Neuronal stem cell (in vitro differentiated cells): ENCODE results near the gene SLBP. TPM values are rescaled to one million over a fixed set of nuclear protein-coding genes. Genes with fewer than 3 reads are reported as not detected.
A peak's percentile ranks its signal among the peaks of the same experiment; 100 is the strongest.

Experiments used
- DNase-seq: peaks from one replicate; pipeline ENCODE4 v3.0.0-alpha.2; 2013; ENCODE audit warnings: low spot score
- H2AFZ ChIP-seq: one replicate; pipeline ENCODE4 v1.6.1; 2013; ENCODE audit warnings: mild to moderate bottlenecking, low read length, inconsistent platforms
- H2AK5ac ChIP-seq: 2 replicates; pipeline ENCODE4 v1.6.1; 2013; ENCODE audit warnings: low read depth, mild to moderate bottlenecking, inconsistent platforms, low read length, moderate library complexity, mixed read lengths
- H2BK120ac ChIP-seq: 2 replicates; pipeline ENCODE4 v1.6.1; 2013; ENCODE audit warnings: low read depth, mild to moderate bottlenecking, inconsistent platforms, low read length, moderate library complexity, mixed read lengths
- H2BK12ac ChIP-seq: one replicate; pipeline ENCODE4 v1.6.1; 2013; ENCODE audit warnings: low read length, inconsistent platforms
- H2BK15ac ChIP-seq: 2 replicates; pipeline ENCODE4 v1.6.1; 2013; ENCODE audit warnings: mild to moderate bottlenecking, low read length, inconsistent platforms, mixed read lengths
- H2BK5ac ChIP-seq: one replicate; pipeline ENCODE4 v1.6.1; 2013; ENCODE audit warnings: inconsistent platforms, mild to moderate bottlenecking, low read length, moderate library complexity
- H3K14ac ChIP-seq: one replicate; pipeline ENCODE4 v1.6.1; 2013; ENCODE audit warnings: low read length, inconsistent platforms
- H3K18ac ChIP-seq: 2 replicates; pipeline ENCODE4 v1.6.1; 2013; ENCODE audit warnings: low read length, inconsistent platforms
- H3K23ac ChIP-seq: 2 replicates; pipeline ENCODE4 v1.6.1; 2013; ENCODE audit warnings: low read depth, mild to moderate bottlenecking, mixed read lengths, low read length, inconsistent platforms; ENCODE audit not compliant: poor library complexity
- H3K27ac ChIP-seq: replicated peaks from 3 replicates; pipeline ENCODE4 v1.5.1; 2013; ENCODE audit warnings: low read length, inconsistent platforms
- H3K27me3 ChIP-seq, 3 experiments: 2 replicates each; pipeline ENCODE4 v1.6.1; 2013; ENCODE audit warnings: low read length in 3 of 3, mild to moderate bottlenecking in 2 of 3, inconsistent platforms in 1 of 3, low read depth in 1 of 3, mixed read lengths in 1 of 3, moderate library complexity in 1 of 3; ENCODE audit not compliant: control insufficient read depth in 3 of 3, insufficient read depth in 3 of 3
- H3K36me3 ChIP-seq, 2 donors: replicated peaks in 1 of 2; 2 replicates each; pipeline ENCODE4 v1.6.1; 2013; ENCODE audit warnings: low read length in 2 of 2; ENCODE audit not compliant: control insufficient read depth in 2 of 2, insufficient read depth in 2 of 2
- H3K4ac ChIP-seq: 2 replicates; pipeline ENCODE4 v1.6.1; 2013; ENCODE audit warnings: inconsistent platforms, mild to moderate bottlenecking, low read length, moderate library complexity
- H3K4me1 ChIP-seq, 2 donors: 1 replicate in 1 of 2; 2 replicates in 1 of 2; pipeline ENCODE4 v1.6.1; 2013; ENCODE audit warnings: low read length in 2 of 2, low read depth in 1 of 2; ENCODE audit not compliant: control insufficient read depth in 2 of 2, insufficient read depth in 1 of 2
- H3K4me2 ChIP-seq: one replicate; pipeline ENCODE4 v1.6.1; 2013; ENCODE audit warnings: mild to moderate bottlenecking, low read length, inconsistent platforms; ENCODE audit not compliant: insufficient read depth, poor library complexity, severe bottlenecking
- H3K4me3 ChIP-seq, 2 donors: 2 replicates each; pipeline ENCODE4 v1.5.1; 2013; ENCODE audit warnings: low read length in 2 of 2, mild to moderate bottlenecking in 2 of 2, inconsistent platforms in 1 of 2, moderate library complexity in 1 of 2
- H3K79me1 ChIP-seq: one replicate; pipeline ENCODE4 v1.6.1; 2013; ENCODE audit warnings: low read depth, mild to moderate bottlenecking, inconsistent platforms, low read length, moderate library complexity
- H3K9ac ChIP-seq: one replicate; pipeline ENCODE4 v1.6.1; 2013; ENCODE audit warnings: mild to moderate bottlenecking, low read depth, low read length, inconsistent platforms; ENCODE audit not compliant: poor library complexity
- H3K9me3 ChIP-seq, 2 donors: replicated peaks in 1 of 2; 2 replicates each; pipeline versions ENCODE3 to v1.6.1; 2013; ENCODE audit warnings: low read length in 2 of 2, mild to moderate bottlenecking in 2 of 2, inconsistent platforms in 1 of 2, low read depth in 1 of 2, mixed read lengths in 1 of 2, moderate library complexity in 1 of 2; ENCODE audit not compliant: control insufficient read depth in 2 of 2, insufficient read depth in 1 of 2
- H4K8ac ChIP-seq: one replicate; pipeline ENCODE4 v1.6.1; 2013; ENCODE audit warnings: low read depth, mild to moderate bottlenecking, inconsistent platforms, low read length, moderate library complexity
- H4K91ac ChIP-seq: one replicate; pipeline ENCODE4 v1.6.1; 2013; ENCODE audit warnings: low read length, low read depth, mild to moderate bottlenecking, inconsistent platforms; ENCODE audit not compliant: poor library complexity
- WGBS, 2 donors: extraction: QIAGEN DNeasy Blood & Tissue Kit; methylation state at CpG; one replicate each; pipeline ENCODE4 v1.1.7; 2013; ENCODE audit warnings: missing lambda C conversion rate in 2 of 2, mixed read lengths in 1 of 2; ENCODE audit not compliant: insufficient read length in 2 of 2, insufficient replicate concordance in 1 of 2; ENCODE audit errors: extremely low coverage in 2 of 2; 5-methylcytosine and 5-hydroxymethylcytosine counted together
- polyA plus RNA-seq, 2 experiments: library from polyadenylated mRNA; stranded (reverse); fragments of 200-250 nt; gene quantifications; one replicate each; pipeline ENCODE4 v1.2.3, GENCODE V29; 2013

Gene SLBP
- polyA plus RNA-seq (2013, experiment 1 of 2), result 44.6 TPM
- polyA plus RNA-seq (2013, experiment 2 of 2), result 44.5 TPM

DNA sequence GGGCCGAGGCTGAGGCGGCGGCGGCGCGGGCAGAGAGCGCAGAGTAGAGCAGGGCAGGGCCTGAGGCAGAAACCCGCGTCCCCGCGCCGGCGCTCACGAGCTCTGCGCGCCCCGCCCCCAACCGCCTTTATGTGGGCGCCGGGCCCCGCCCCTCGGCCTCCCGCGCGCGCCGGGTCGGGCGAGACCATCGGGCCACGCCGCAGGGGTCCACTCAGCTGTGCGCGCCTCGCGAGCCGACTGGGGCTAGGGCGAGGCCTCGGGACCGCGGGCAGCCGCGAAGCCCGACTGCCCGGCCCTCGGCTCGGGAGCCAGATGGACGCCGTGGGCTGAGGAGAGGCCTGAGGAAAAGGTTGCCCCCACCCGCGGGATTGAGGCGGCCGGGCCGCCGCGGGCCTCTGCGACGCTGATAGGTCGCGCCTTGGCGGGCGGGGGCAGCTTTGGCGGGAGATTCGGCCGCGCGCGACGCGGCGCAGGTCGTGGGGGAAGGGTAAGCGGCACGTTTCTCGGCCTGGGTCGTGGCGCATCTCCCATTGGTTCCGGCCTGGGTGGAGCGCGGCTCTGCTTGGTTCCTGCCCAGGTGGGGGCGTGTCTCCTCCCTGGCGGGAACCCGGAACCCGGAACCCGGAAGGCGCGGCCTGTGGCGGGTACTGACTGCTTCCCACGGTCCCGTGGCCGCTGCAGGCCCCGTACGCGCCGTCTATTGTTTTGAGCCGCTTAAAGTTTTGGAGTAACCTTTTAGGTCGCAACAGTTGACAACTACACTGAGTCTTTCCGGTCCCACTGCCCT, at the start of gene SLBP:
TSS of gene SLBP (minus strand) at position 104 of the 787 bp plus-strand sequence. CDS start 131 bp downstream, outside the sequence.
- H2BK5ac ChIP-seq, result peak within 1 kb of the TSS; percentile 96
- peak within 1 kb of the TSS; percentile 99 for H2AFZ ChIP-seq
- peak within 1 kb of the TSS; percentile 93 to 95 for H3K4me3 ChIP-seq
- peak within 1 kb of the TSS; percentile 100 for H3K18ac ChIP-seq
- H3K27me3 ChIP-seq, result no peaks in the 10 kb centered on the region
- peak within 1 kb of the TSS; percentile 99 for H3K4me2 ChIP-seq
- H2BK15ac ChIP-seq, result peak within 1 kb of the TSS; percentile 94
- peak within 1 kb of the TSS; percentile 84 for H3K4ac ChIP-seq
- H3K4me1 ChIP-seq, result peaks cover 13 to 16% of the 10 kb centered on the region in 2 donors
- H3K23ac ChIP-seq, result peak within 1 kb of the TSS; percentile 83
- peaks cover 14% of the 10 kb centered on the region for H3K79me1 ChIP-seq
- peak; percentile 86 for DNase-seq
- peak within 1 kb of the TSS; percentile 90 for H3K27ac ChIP-seq
- peak within 1 kb of the TSS; percentile 95 for H4K91ac ChIP-seq
- H3K9me3 ChIP-seq, result no peaks in the 10 kb centered on the region
- peak within 1 kb of the TSS; percentile 89 for H4K8ac ChIP-seq
- WGBS, 2 donors, result no CpG with 5 or more reads among the region's 98 CpGs
- H2AK5ac ChIP-seq, result peak within 1 kb of the TSS; percentile 99
- peak within 1 kb of the TSS; percentile 98 for H2BK12ac ChIP-seq
- H3K9ac ChIP-seq, result peak within 1 kb of the TSS; percentile 97
- H3K36me3 ChIP-seq, result peaks cover 16 to 65% of the 10 kb centered on the region in 2 donors
- peak within 1 kb of the TSS; percentile 94 for H2BK120ac ChIP-seq
- H3K14ac ChIP-seq, result peak within 1 kb of the TSS; percentile 94

DNA sequence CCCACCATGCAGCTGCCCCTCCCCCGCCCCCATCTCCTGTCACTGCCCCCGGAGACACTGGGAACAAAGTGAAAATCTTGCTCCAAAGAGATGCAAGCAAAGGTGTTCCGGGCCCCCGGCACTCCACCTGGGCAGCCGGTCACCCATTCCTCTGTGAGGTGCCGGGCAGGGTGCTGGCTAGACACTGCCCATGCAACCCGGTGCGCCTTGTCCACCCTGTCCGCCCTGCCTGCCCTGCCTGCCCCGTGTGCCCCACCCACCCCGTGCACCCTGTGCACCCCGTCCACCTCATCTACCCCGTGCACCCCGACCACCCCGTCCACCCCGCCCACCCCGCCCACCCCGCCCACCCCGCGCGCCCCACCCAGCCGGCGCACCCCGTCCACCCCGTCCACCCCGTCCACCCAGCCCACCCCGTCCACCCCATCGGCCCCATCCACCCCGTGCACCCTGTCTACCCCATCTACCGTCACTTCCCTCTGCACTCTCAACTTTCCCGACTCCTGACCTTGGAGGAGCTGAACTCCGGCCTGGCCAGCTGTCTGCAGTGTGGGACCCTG, 49.1 kb upstream of the SLBP start:
- no CpG with 5 or more reads among the region's 32 CpGs for WGBS, 2 donors
- Histone ChIP-seq H3K4me1 (peaks cover 26 to 54% of the 10 kb centered on the region in 2 donors), H2BK120ac (no peak overlapping the region)

DNA sequence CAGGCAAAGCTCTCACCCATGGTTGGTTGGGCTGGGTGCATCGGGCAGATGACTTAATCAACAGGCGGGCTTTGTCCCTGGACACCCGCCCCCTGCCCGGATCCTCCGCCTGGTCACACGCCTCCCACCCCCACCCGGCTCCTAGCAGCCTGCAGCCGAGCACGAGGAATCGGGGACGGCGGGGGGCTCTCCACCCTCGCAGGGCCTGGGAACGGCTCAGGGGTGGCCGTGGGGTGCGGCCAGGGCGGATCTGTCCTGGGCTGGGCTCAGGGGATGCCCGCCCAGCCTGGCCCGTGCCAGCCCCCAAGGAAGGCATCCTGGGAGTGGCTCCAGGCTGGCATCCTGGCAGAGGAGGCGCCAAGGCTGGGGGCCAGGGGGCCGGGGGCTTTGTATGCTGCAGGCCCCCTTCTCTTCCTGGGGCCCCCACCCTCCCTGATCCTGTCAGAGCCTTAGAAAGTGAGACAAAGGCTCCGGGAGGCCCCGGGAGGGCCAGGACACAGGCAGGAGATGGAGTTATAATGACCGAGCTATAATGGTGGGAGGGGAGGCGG, 48.5 kb upstream of the SLBP start:
- Histone ChIP-seq H3K27me3 (peaks cover 0 to 31% (median 23%) of the 10 kb centered on the region in 3 experiments), H3K4me3 (no peak overlapping the region), H3K27ac (no peak overlapping the region), H3K14ac (peak overlapping the region; percentile 25), H3K9ac (no peak overlapping the region), H3K9me3 (no peaks in the 10 kb centered on the region), H3K18ac (peak overlapping the region; percentile 97), H2AK5ac (peak overlapping the region; percentile 86), H2BK12ac (peak overlapping the region; percentile 7), H4K8ac (no peak overlapping the region), H2BK15ac (peak overlapping the region; percentile 67), H3K79me1 (peaks cover 2% of the 10 kb centered on the region), H2BK120ac (no peak overlapping the region), H2AFZ (peak overlapping the region; percentile 73), H3K36me3 (no peaks in the 10 kb centered on the region), H3K23ac (no peak overlapping the region), H4K91ac (no peak overlapping the region), H2BK5ac (no peak overlapping the region), H3K4ac (no peak overlapping the region), H3K4me1 (peaks cover 20 to 47% of the 10 kb centered on the region in 2 donors), H3K4me2 (no peak overlapping the region)
- DNase-seq, result no peak
- WGBS, 2 donors, result no CpG with 5 or more reads among the region's 25 CpGs

More for the DNA sequence above, 49.1 kb upstream of the SLBP start:
- Histone ChIP-seq H3K27me3 (peaks cover 0 to 35% (median 29%) of the 10 kb centered on the region in 3 experiments), H3K9me3 (no peaks in the 10 kb centered on the region), H2AFZ (peak overlapping the region; percentile 73), H3K79me1 (peaks cover 2% of the 10 kb centered on the region), H2BK5ac (peak overlapping the region; percentile 60), H2AK5ac (peak overlapping the region; percentile 60), H3K14ac (peak overlapping the region; percentile 14), H4K91ac (no peak overlapping the region), H3K18ac (peak overlapping the region; percentile 57), H2BK15ac (no peak overlapping the region), H3K4me2 (no peak overlapping the region), H4K8ac (no peak overlapping the region), H3K36me3 (no peaks in the 10 kb centered on the region), H3K23ac (no peak overlapping the region), H2BK12ac (no peak overlapping the region), H3K4me3 (no peak overlapping the region), H3K27ac (no peak overlapping the region), H3K9ac (no peak overlapping the region), H3K4ac (no peak overlapping the region)
- DNase-seq, result no peak
